WTC11 (cell line): Measurements from ENCODE around the gene TRIM40. TPM values are rescaled to one million over a fixed set of nuclear protein-coding genes. Genes with fewer than 3 reads are reported as not detected.

Experiments used
- ATAC-seq: fragments of 200-7000 bp; cut with Tn5 transposase; 2 replicates; pipeline ENCODE4 v1.10.0; 2021; ENCODE audit warnings: mild to moderate bottlenecking, moderate library complexity
- CTCF ChIA-PET: fragments of 300-600 bp; sonication (Branson Sonifier 250); formaldehyde crosslinking; loops from one replicate; lab custom pipeline; 2021; ENCODE audit warnings: antibody characterized with exemption; lab: Charles Lee
- POLR2A ChIA-PET: fragments of 350-600 bp; sonication (Branson Sonifier 250); formaldehyde crosslinking; loops from one replicate; lab custom pipeline; 2021; ENCODE audit warnings: antibody characterized with exemption; lab: Charles Lee
- DNase-seq: peaks from one replicate; pipeline ENCODE4 v3.0.0; 2021; ENCODE audit warnings: low spot score
- H3K27ac Mint-ChIP-seq: 2 replicates; pipeline ENCODE4 v1.8.0; 2021; ENCODE audit warnings: mixed read lengths
- H3K27me3 Mint-ChIP-seq: 2 replicates; pipeline ENCODE4 v1.8.0; 2021; ENCODE audit warnings: low read depth, mild to moderate bottlenecking, moderate library complexity, mixed read lengths
- H3K36me3 Mint-ChIP-seq: 2 replicates; pipeline ENCODE4 v1.8.0; 2021; ENCODE audit warnings: mixed read lengths
- H3K4me1 Mint-ChIP-seq: 2 replicates; pipeline ENCODE4 v1.8.0; 2022; ENCODE audit warnings: mixed read lengths
- H3K4me3 Mint-ChIP-seq: 2 replicates; pipeline ENCODE4 v1.8.0; 2021; ENCODE audit warnings: mild to moderate bottlenecking, moderate library complexity, mixed read lengths
- H3K9me3 Mint-ChIP-seq: 2 replicates; pipeline ENCODE4 v1.8.0; 2021; ENCODE audit warnings: mixed read lengths
- ESRRA ChIP-seq: sonication (generic); formaldehyde crosslinking; IDR thresholded peaks from 2 replicates; pipeline ENCODE4 v1.8.1; 2022; ENCODE audit warnings: mild to moderate bottlenecking, missing genetic modification reagents, borderline replicate concordance
- ETV6 ChIP-seq: sonication (generic); formaldehyde crosslinking; IDR thresholded peaks from 2 replicates; pipeline ENCODE4 v1.8.1; 2022; ENCODE audit warnings: mild to moderate bottlenecking, missing genetic modification reagents
- FOXK1 ChIP-seq: sonication (generic); formaldehyde crosslinking; IDR thresholded peaks from 2 replicates; pipeline ENCODE4 v1.8.0; 2022; ENCODE audit warnings: mild to moderate bottlenecking, moderate library complexity, missing genetic modification reagents
- GABPB1 ChIP-seq: sonication (generic); formaldehyde crosslinking; IDR thresholded peaks from 2 replicates; pipeline ENCODE4 v1.8.1; 2023; ENCODE audit warnings: mild to moderate bottlenecking, missing genetic modification reagents
- GTF2I ChIP-seq: fragments of 250-450 bp; sonication (Bioruptor Pico); conservative IDR thresholded peaks from 2 replicates; pipeline ENCODE4 v1.4.0; 2021; ENCODE audit warnings: mild to moderate bottlenecking
- JAZF1 ChIP-seq: fragments of 250-450 bp; sonication (Bioruptor Pico); IDR thresholded peaks from 2 replicates; pipeline ENCODE4 v1.9.0; 2021; ENCODE audit warnings: moderate library complexity, mild to moderate bottlenecking, inconsistent platforms
- JUN ChIP-seq: sonication (generic); formaldehyde crosslinking; IDR thresholded peaks from 2 replicates; pipeline ENCODE4 v1.8.0; 2023; ENCODE audit warnings: mild to moderate bottlenecking, missing genetic modification reagents
- MYBL2 ChIP-seq: sonication (generic); formaldehyde crosslinking; IDR thresholded peaks from 2 replicates; pipeline ENCODE4 v1.8.1; 2023; ENCODE audit warnings: mild to moderate bottlenecking, moderate library complexity, missing genetic modification reagents
- PRDM15 ChIP-seq: sonication (generic); formaldehyde crosslinking; IDR thresholded peaks from 2 replicates; pipeline ENCODE4 v1.8.0; 2022; ENCODE audit warnings: missing genetic modification reagents
- PREB ChIP-seq: sonication (generic); formaldehyde crosslinking; IDR thresholded peaks from 2 replicates; pipeline ENCODE4 v1.8.1; 2022; ENCODE audit warnings: mild to moderate bottlenecking, missing genetic modification reagents, moderate library complexity, borderline replicate concordance
- TCF7 ChIP-seq: sonication (generic); formaldehyde crosslinking; IDR thresholded peaks from 2 replicates; pipeline ENCODE4 v1.8.0; 2022; ENCODE audit warnings: mild to moderate bottlenecking, low read depth, missing genetic modification reagents, moderate library complexity
- TEAD1 ChIP-seq: sonication (generic); formaldehyde crosslinking; IDR thresholded peaks from 2 replicates; pipeline ENCODE4 v1.8.0; 2022; ENCODE audit warnings: mild to moderate bottlenecking, missing genetic modification reagents
- TP53 ChIP-seq: sonication (generic); formaldehyde crosslinking; IDR thresholded peaks from 2 replicates; pipeline ENCODE4 v1.8.1; 2023; ENCODE audit warnings: mild to moderate bottlenecking, missing genetic modification reagents
- ZBTB43 ChIP-seq: sonication (generic); formaldehyde crosslinking; IDR thresholded peaks from 2 replicates; pipeline ENCODE4 v1.8.1; 2023; ENCODE audit warnings: mild to moderate bottlenecking, missing genetic modification reagents
- ZNF219 ChIP-seq: sonication (generic); formaldehyde crosslinking; IDR thresholded peaks from 2 replicates; pipeline ENCODE4 v1.8.0; 2023; ENCODE audit warnings: missing genetic modification reagents, mild to moderate bottlenecking, borderline replicate concordance
- ZNF396 ChIP-seq: fragments of 250-450 bp; sonication (Bioruptor Pico); IDR thresholded peaks from 2 replicates; pipeline ENCODE4 v1.8.0; 2021; ENCODE audit warnings: mild to moderate bottlenecking, moderate library complexity, borderline replicate concordance
- ZNF416 ChIP-seq: fragments of 250-450 bp; sonication (Bioruptor Pico); IDR thresholded peaks from 2 replicates; pipeline ENCODE4 v1.9.0; 2021; ENCODE audit warnings: mild to moderate bottlenecking, inconsistent platforms
- total RNA-seq: library from RNA; stranded (reverse); gene quantifications from 3 replicates; pipeline ENCODE4 v1.2.3, GENCODE V29; 2021

TRIM40 gene
- total RNA-seq, 1 experiment from 2014 or later: not detected

GRCh38 chr6:30163090-30163917 lies 27.4 kb downstream of the TRIM40 start, which contains the start of gene TRIM15:
TRIM15 (plus strand) TSS chr6:30163546; CDS start chr6:30163685, 139 bp downstream.
- no peak within 1 kb of the TSS for H3K4me3 Mint-ChIP-seq
- TF ChIP-seq PREB (peak; percentile 21; the same call in 1 of the 2 replicates), TEAD1 (CRISPR knock-in tag) (0 out of 2 replicates have a peak, but pooled peaks have one; percentile 35), ZNF219 (CRISPR knock-in tag) (no peak), GABPB1 (CRISPR knock-in tag) (peak; percentile 57), TCF7 (CRISPR knock-in tag) (no peak), ETV6 (no peak)
- no peaks in the 10 kb centered on the region for H3K36me3 Mint-ChIP-seq
- H3K27me3 Mint-ChIP-seq: peaks cover 40% of the 10 kb centered on the region
- H3K9me3 Mint-ChIP-seq: no peaks in the 10 kb centered on the region; the same call in 1 of the 2 replicates
- ChIA-PET POLR2A (no interaction called here), CTCF (interaction anchor here (2.1 kb wide), 1 partner anchor 60 kb away, joined by 5 read pairs; no protein-coding TSS in a partner anchor)
- H3K4me1 Mint-ChIP-seq: peaks cover 5% of the 10 kb centered on the region
- DNase-seq (peak; percentile 30), ATAC-seq (peak; percentile 92)
- H3K27ac Mint-ChIP-seq: no peak within 1 kb of the TSS

GRCh38 chr6:30163918-30164654 lies 28.1 kb downstream of the TRIM40 start:
- H3K4me3 Mint-ChIP-seq: no peak overlapping the region
- ChIA-PET CTCF (interaction anchor here (0.8 kb wide), 1 partner anchor 60 kb away, joined by 3 read pairs; no protein-coding TSS in a partner anchor), POLR2A (interaction anchor here (0.5 kb wide), 1 partner anchor 49 kb away, joined by 3 read pairs; the partner anchor contains the start of gene TRIM26)
- no peak overlapping the region for H3K27ac Mint-ChIP-seq
- peaks cover 5% of the 10 kb centered on the region for H3K4me1 Mint-ChIP-seq
- ATAC-seq: no peak
- no peaks in the 10 kb centered on the region; the same call in 1 of the 2 replicates for H3K9me3 Mint-ChIP-seq
- peaks cover 42% of the 10 kb centered on the region for H3K27me3 Mint-ChIP-seq
- no peaks in the 10 kb centered on the region for H3K36me3 Mint-ChIP-seq
- DNase-seq: no peak
- no peak for TF ChIP-seq ESRRA (CRISPR knock-in tag)
- TF ChIP-seq JUN: no peak
- no peak for TF ChIP-seq JAZF1 (CRISPR knock-in tag)
- TF ChIP-seq GTF2I: no peak
- TF ChIP-seq ZBTB43 (CRISPR knock-in tag): no peak
- no peak for TF ChIP-seq PRDM15 (CRISPR knock-in tag)
- TF ChIP-seq PREB: no peak
- TF ChIP-seq MYBL2 (CRISPR knock-in tag): no peak
- TF ChIP-seq FOXK1 (CRISPR knock-in tag): no peak
- no peak for TF ChIP-seq ZNF396 (CRISPR knock-in tag)
- no peak for TF ChIP-seq TP53 (CRISPR knock-in tag)
- TF ChIP-seq ZNF416: no peak
